GM12878 (cell line): Measurements from ENCODE around the gene TMEM63C. TPM values are rescaled to one million over a fixed set of nuclear protein-coding genes. Genes with fewer than 3 reads are reported as not detected.

ENCODE experiments used
- ATAC-seq: fragments of 200-7000 bp; cut with Tn5 transposase; 3 replicates; pipeline ENCODE4 v1.9.1; 2020; ENCODE audit warnings: mild to moderate bottlenecking, moderate library complexity
- BruUV-seq: library from RNA; stranded (reverse); fragments of 400-500 nt; replicated peaks from 2 replicates; lab custom pipeline; 2021; lab: Mats Ljungman, UMichigan
- CTCF ChIA-PET: fragments of 300-600 bp; sonication (Branson Sonifier 250); formaldehyde crosslinking; extraction: SDS; loops from one replicate; lab custom pipeline; 2021; ENCODE audit warnings: inconsistent platforms; lab: Yijun Ruan, JAX
- POLR2A ChIA-PET: fragments of 350-600 bp; formaldehyde crosslinking; extraction: SDS; loops from one replicate; lab custom pipeline; 2021; ENCODE audit warnings: inconsistent platforms; lab: Charles Lee
- RAD21 ChIA-PET: fragments of 300-600 bp; sonication (Branson Sonifier 250); formaldehyde crosslinking; loops from one replicate; lab custom pipeline; 2023; ENCODE audit warnings: antibody characterized with exemption; ENCODE audit not compliant: unreplicated experiment; lab: Charles Lee
- SMC1A ChIA-PET: fragments of 300-600 bp; sonication (Branson Sonifier 250); formaldehyde crosslinking; loops from one replicate; lab custom pipeline; 2023; ENCODE audit not compliant: unreplicated experiment, uncharacterized antibody; lab: Charles Lee
- DNase-seq: peaks from one replicate; pipeline ENCODE4 v3.0.0-alpha.2; 2011; ENCODE audit warnings: low read depth, low spot score
- FAIRE-seq: peaks from 3 replicates; lab custom pipeline; 2011; peaks lifted over from hg19 to GRCh38; lab: Jason Lieb, UNC
- H2AFZ ChIP-seq: 2 replicates; pipeline ENCODE4 v1.6.0; 2011; ENCODE audit warnings: low read depth, low read length, control low read depth; ENCODE audit not compliant: control insufficient read depth
- H3K27ac ChIP-seq: 2 replicates; pipeline ENCODE4 v1.5.1; 2011; ENCODE audit warnings: control low read depth; ENCODE audit not compliant: control insufficient read depth, insufficient read depth
- H3K27me3 ChIP-seq, 2 experiments: replicated peaks in 1 of 2; 2 replicates each; pipeline versions ENCODE4 v1.6.0 to v1.6.1; 2011; ENCODE audit warnings: low read length in 1 of 2; ENCODE audit not compliant: control insufficient read depth in 2 of 2, insufficient read depth in 2 of 2
- H3K36me3 ChIP-seq, 2 experiments: 2 replicates each; pipeline ENCODE4 v1.5.1; 2011; ENCODE audit warnings: low read length in 1 of 2; ENCODE audit not compliant: control insufficient read depth in 2 of 2, insufficient read depth in 2 of 2
- H3K4me1 ChIP-seq: 2 replicates; pipeline ENCODE4 v1.6.1; 2011; ENCODE audit warnings: mild to moderate bottlenecking, low read length, moderate library complexity, mixed read lengths; ENCODE audit not compliant: control insufficient read depth, insufficient read depth
- H3K4me2 ChIP-seq: 2 replicates; pipeline ENCODE4 v1.6.0; 2011; ENCODE audit warnings: control low read depth; ENCODE audit not compliant: control insufficient read depth, insufficient read depth
- H3K4me3 ChIP-seq: fragments of 200-600 bp; sonication (generic); 2 replicates; pipeline ENCODE4 v1.5.1; 2016
- H3K79me2 ChIP-seq: 2 replicates; pipeline ENCODE4 v1.6.0; 2011; ENCODE audit warnings: low read length; ENCODE audit not compliant: control insufficient read depth, insufficient read depth
- H3K9ac ChIP-seq: 2 replicates; pipeline ENCODE4 v1.8.0; 2011; ENCODE audit warnings: low read length, control low read depth, mixed read lengths; ENCODE audit not compliant: control insufficient read depth, insufficient read depth
- H3K9me3 ChIP-seq: replicated peaks from 3 replicates; pipeline ENCODE4 v1.5.1; 2011; ENCODE audit warnings: mild to moderate bottlenecking, low read length; ENCODE audit not compliant: control insufficient read depth, insufficient read depth
- H4K20me1 ChIP-seq: 2 replicates; pipeline ENCODE4 v1.6.0; 2011; ENCODE audit not compliant: control insufficient read depth, insufficient read depth
- ATF2 ChIP-seq: IDR thresholded peaks from 2 replicates; pipeline ENCODE4 v1.6.1; 2012; ENCODE audit warnings: low read length, inconsistent platforms
- CBX3 ChIP-seq: fragments of 200-600 bp; sonication (generic); IDR thresholded peaks from 2 replicates; pipeline ENCODE4 v1.6.1; 2016; ENCODE audit warnings: low read depth, borderline replicate concordance
- HDGF ChIP-seq: fragments of 450-650 bp; IDR thresholded peaks from 2 replicates; pipeline ENCODE4 v1.6.1; 2016; ENCODE audit warnings: antibody characterized with exemption
- MTA3 ChIP-seq: IDR thresholded peaks from 2 replicates; pipeline ENCODE4 v1.6.1; 2012; ENCODE audit warnings: low read length, inconsistent platforms, borderline replicate concordance
- NKRF ChIP-seq: fragments of 450-650 bp; conservative IDR thresholded peaks from 2 replicates; pipeline ENCODE4 v1.6.1; 2017; ENCODE audit warnings: mild to moderate bottlenecking, moderate library complexity
- NR2C2 ChIP-seq: IDR thresholded peaks from 2 replicates; pipeline ENCODE4 v1.6.1; 2011; ENCODE audit warnings: borderline replicate concordance, low read depth; ENCODE audit not compliant: control insufficient read depth, insufficient read length
- NRF1 ChIP-seq: conservative IDR thresholded peaks from 2 replicates; pipeline ENCODE4 v1.6.1; 2011; ENCODE audit warnings: mild to moderate bottlenecking, low read depth, low read length, improper control_type of control experiment
- REST ChIP-seq: IDR thresholded peaks from 2 replicates; pipeline ENCODE4 v1.6.1; 2012; ENCODE audit warnings: mild to moderate bottlenecking, low read depth, low read length
- ZBTB4 ChIP-seq: fragments of 450-650 bp; formaldehyde crosslinking; IDR thresholded peaks from 2 replicates; pipeline ENCODE4 v1.4.0; 2022; ENCODE audit warnings: mild to moderate bottlenecking, moderate library complexity
- ZZZ3 ChIP-seq: IDR thresholded peaks from 2 replicates; pipeline ENCODE4 v1.6.1; 2011; ENCODE audit warnings: low read depth; ENCODE audit not compliant: control insufficient read depth, insufficient read length
- WGBS: methylation state at CpG from one replicate; pipeline ENCODE4 v1.1.6; 2016; ENCODE audit warnings: low lambda C conversion rate; ENCODE audit not compliant: insufficient replicate concordance, insufficient coverage; ENCODE audit errors: missing lambda C conversion rate; 5-methylcytosine and 5-hydroxymethylcytosine counted together
- in situ Hi-C: fragments of 300-500 bp; cut with MboI; formaldehyde crosslinking; loops from 9 replicates; pipeline ENCODE4 v1.14.3; 2018; ENCODE audit warnings: mixed read lengths
- intact Hi-C: fragments of 100-400 bp; cut with micrococcal nuclease; formaldehyde crosslinking; loops from one replicate; pipeline ENCODE4 v1.14.2; 2022; ENCODE audit not compliant: unreplicated experiment
- polyA plus RNA-seq, 11 experiments: library from polyadenylated mRNA; depleted of rRNA in 4 of 11; unstranded in 6 of 11; stranded (reverse) in 5 of 11; fragments of >200 nt; fragmentation: Nextera tagmentation in 4 of 11; fragmentation: Illumina TruSeq in 1 of 11; extraction: Ambion mirVana in 4 of 11; extraction: Trizol in 1 of 11; gene quantifications; 1 replicate in 1 of 11; 2 replicates in 10 of 11; pipeline versions ENCODE4 v1.2.1 to v1.2.3, GENCODE V29; 2011 to 2016; ENCODE audit warnings: inconsistent platforms in 2 of 11, missing spikeins in 2 of 11, low read depth in 1 of 11
- total RNA-seq, 4 experiments: library from RNA; depleted of rRNA in 3 of 4; stranded (reverse); fragments of >200 nt in 3 of 4; fragmentation: Illumina TruSeq in 1 of 4; extraction: Trizol in 1 of 4; gene quantifications; 2 replicates each; pipeline versions ENCODE4 v1.2.1 to v1.2.3, GENCODE V29; 2013 to 2021
- TF ChIP-seq, protein P1 (sequence below): IDR thresholded peaks from 2 replicates; pipeline ENCODE4 v1.6.1; 2012; ENCODE audit warnings: low read depth, low read length, improper control_type of control experiment

The TMEM63C gene
- total and polyA plus RNA-seq, 10 of the 15 experiments (the other 5 are each of a cell fraction or from before 2014, with no cell fraction given), result 0.06 to 1.3 (median 0.39) TPM; not detected in 4

- BruUV-seq, result no TSS peak
- Histone ChIP-seq H3K4me1 (no peaks in the 10 kb centered on the region), H3K27me3 (peaks cover 0 to 2% of the 10 kb centered on the region in 2 experiments; a peak in 1 of 4 replicates), H2AFZ (no peak overlapping the region), H3K4me2 (no peak overlapping the region), H4K20me1 (no peaks in the 10 kb centered on the region), H3K9me3 (no peaks in the 10 kb centered on the region), H3K36me3 (no peaks in the 10 kb centered on the region), H3K79me2 (no peaks in the 10 kb centered on the region), H3K9ac (no peak overlapping the region), H3K4me3 (no peak overlapping the region), H3K27ac (no peak overlapping the region)
- in situ Hi-C loops, result no loop called here
- POLR2A ChIA-PET, result no interaction called here
- no peak for ATAC-seq
- RAD21 ChIA-PET, result no interaction called here
- no peak for DNase-seq
- SMC1A ChIA-PET, result no interaction called here
- intact Hi-C loops, result no loop called here
- WGBS, result 30% methylated on average over 2 of the region's 2 CpGs
- CTCF ChIA-PET, result interaction anchor here (1.3 kb wide), 1 partner anchor 17 kb away, joined by 4 read pairs; no protein-coding TSS in a partner anchor
- FAIRE-seq, result no peak
- TF ChIP-seq, protein P1, sequence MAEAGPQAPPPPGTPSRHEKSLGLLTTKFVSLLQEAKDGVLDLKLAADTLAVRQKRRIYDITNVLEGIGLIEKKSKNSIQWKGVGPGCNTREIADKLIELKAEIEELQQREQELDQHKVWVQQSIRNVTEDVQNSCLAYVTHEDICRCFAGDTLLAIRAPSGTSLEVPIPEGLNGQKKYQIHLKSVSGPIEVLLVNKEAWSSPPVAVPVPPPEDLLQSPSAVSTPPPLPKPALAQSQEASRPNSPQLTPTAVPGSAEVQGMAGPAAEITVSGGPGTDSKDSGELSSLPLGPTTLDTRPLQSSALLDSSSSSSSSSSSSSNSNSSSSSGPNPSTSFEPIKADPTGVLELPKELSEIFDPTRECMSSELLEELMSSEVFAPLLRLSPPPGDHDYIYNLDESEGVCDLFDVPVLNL, result no peak
- TF ChIP-seq MTA3, result no peak
- TF ChIP-seq CBX3, result no peak
- TF ChIP-seq ATF2, result no peak
- no peak for TF ChIP-seq NKRF
- no peak for TF ChIP-seq NR2C2
- no peak for TF ChIP-seq ZBTB4 (CRISPR knock-in tag)
- no peak for TF ChIP-seq HDGF
- TF ChIP-seq REST, result no peak
- no peak for TF ChIP-seq NRF1
- no peak for TF ChIP-seq ZZZ3
These were observed 49.3 kb downstream of the TMEM63C start for GRCh38 chr14:77230914-77231313.
